HepG2 (cell line): Measurements from ENCODE around the gene POLR1G. TPM values are rescaled to one million over a fixed set of nuclear protein-coding genes. Genes with fewer than 3 reads are reported as not detected.
A peak's percentile ranks its signal among the peaks of the same experiment; 100 is the strongest.

Source experiments
- ATAC-seq: fragments of 200-7000 bp; cut with Tn5 transposase; 3 replicates; pipeline ENCODE4 v1.9.1; 2020; ENCODE audit warnings: mild to moderate bottlenecking, moderate library complexity
- BruUV-seq: library from RNA; stranded (reverse); fragments of 400-500 nt; replicated peaks from 2 replicates; lab custom pipeline; 2021; lab: Mats Ljungman, UMichigan
- CTCF ChIA-PET: fragments of 300-600 bp; formaldehyde crosslinking; extraction: SDS; loops from one replicate; lab custom pipeline; 2021; ENCODE audit warnings: low total read pairs, inconsistent platforms, low intra/inter-chr PET ratio; lab: Yijun Ruan, JAX
- POLR2A ChIA-PET: fragments of 350-600 bp; sonication (Branson Sonifier 250); formaldehyde crosslinking; loops from one replicate; lab custom pipeline; 2020; ENCODE audit warnings: antibody characterized with exemption, inconsistent platforms; lab: Yijun Ruan, JAX
- DNase-seq: peaks from one replicate; pipeline ENCODE4 v3.0.0-alpha.2; 2015; ENCODE audit warnings: low spot score
- FAIRE-seq: peaks from 3 replicates; lab custom pipeline; 2011; peaks lifted over from hg19 to GRCh38; lab: Jason Lieb, UNC
- H2AFZ ChIP-seq: one replicate; pipeline ENCODE4 v1.6.1; 2011; ENCODE audit warnings: low read length, inconsistent platforms
- H3K27ac ChIP-seq: fragments of 300-600 bp; 3 replicates; pipeline ENCODE4 v1.8.0; 2011; ENCODE audit warnings: mixed run types, mild to moderate bottlenecking, mixed read lengths, low read length, inconsistent platforms; ENCODE audit not compliant: insufficient read depth; ENCODE audit errors: extremely low read length
- H3K27me3 ChIP-seq, 2 experiments: fragments of 200-600 bp in 1 of 2; 2 replicates in 1 of 2; 3 replicates in 1 of 2; pipeline versions ENCODE4 v1.6.0 to v1.8.0; 2011; ENCODE audit warnings: low read length in 2 of 2, mild to moderate bottlenecking in 2 of 2, moderate library complexity in 2 of 2, inconsistent platforms in 1 of 2; ENCODE audit not compliant: insufficient read depth in 2 of 2, control insufficient read depth in 1 of 2
- H3K36me3 ChIP-seq, 2 experiments: fragments of 200-600 bp in 1 of 2; replicated peaks in 1 of 2; 2 replicates in 1 of 2; 3 replicates in 1 of 2; pipeline versions ENCODE4 v1.5.1 to v1.8.0; 2011; ENCODE audit warnings: low read length in 2 of 2, inconsistent platforms in 1 of 2; ENCODE audit not compliant: insufficient read depth in 2 of 2, control insufficient read depth in 1 of 2
- H3K4me1 ChIP-seq: 2 replicates; pipeline ENCODE4 v1.5.1; 2012; ENCODE audit warnings: low read length, inconsistent platforms; ENCODE audit not compliant: insufficient read depth
- H3K4me2 ChIP-seq: 2 replicates; pipeline ENCODE4 v1.6.0; 2011; ENCODE audit warnings: low read depth, low read length, inconsistent platforms
- H3K4me3 ChIP-seq, 3 experiments: fragments of 200-600 bp in 1 of 3; sonication (generic), shearing (Covaris generic) in 1 of 3; replicated peaks in 1 of 3; 2 replicates each; pipeline ENCODE4 v1.5.1; 2011 to 2016; ENCODE audit warnings: low read length in 3 of 3, inconsistent platforms in 2 of 3, low read depth in 2 of 3, mild to moderate bottlenecking in 2 of 3, control low read depth in 1 of 3, mixed read lengths in 1 of 3; ENCODE audit not compliant: insufficient read depth in 1 of 3
- H3K79me2 ChIP-seq: one replicate; pipeline ENCODE4 v1.6.1; 2011; ENCODE audit warnings: low read length, inconsistent platforms; ENCODE audit not compliant: insufficient read depth
- H3K9ac ChIP-seq: 2 replicates; pipeline ENCODE4 v1.6.0; 2011; ENCODE audit warnings: mild to moderate bottlenecking, low read depth, low read length, inconsistent platforms; ENCODE audit not compliant: insufficient read depth
- H3K9me3 ChIP-seq: 2 replicates; pipeline ENCODE4 v1.5.1; 2012; ENCODE audit warnings: mild to moderate bottlenecking, low read length
- H4K20me1 ChIP-seq: 2 replicates; pipeline ENCODE4 v1.6.0; 2011; ENCODE audit warnings: inconsistent platforms, mild to moderate bottlenecking, low read length, moderate library complexity; ENCODE audit not compliant: insufficient read depth
- ARID3A ChIP-seq: IDR thresholded peaks from 2 replicates; pipeline ENCODE4 v1.6.1; 2012; ENCODE audit warnings: low read depth, low read length, improper control_type of control experiment
- BHLHE40 ChIP-seq: IDR thresholded peaks from 2 replicates; pipeline ENCODE4 v1.6.1; 2011; ENCODE audit warnings: low read length, improper control_type of control experiment
- DRAP1 ChIP-seq: IDR thresholded peaks from 2 replicates; pipeline ENCODE4 v1.6.1; 2016; ENCODE audit warnings: missing genetic modification reagents, missing compliant biosample characterization
- ELF3 ChIP-seq: IDR thresholded peaks from 2 replicates; pipeline ENCODE4 v1.6.1; 2016; ENCODE audit warnings: missing genetic modification reagents, missing compliant biosample characterization
- KLF6 ChIP-seq: IDR thresholded peaks from 2 replicates; pipeline ENCODE4 v1.8.0; 2016; ENCODE audit warnings: missing biosample characterization, missing genetic modification reagents
- MED1 ChIP-seq: sonication (generic); formaldehyde crosslinking; IDR thresholded peaks from 2 replicates; pipeline ENCODE4 v1.4.0; 2020; ENCODE audit warnings: missing genetic modification reagents
- MEIS1 ChIP-seq: sonication (generic); formaldehyde crosslinking; IDR thresholded peaks from 2 replicates; pipeline ENCODE4 v1.9.0; 2021; ENCODE audit warnings: mild to moderate bottlenecking, missing genetic modification reagents, moderate library complexity, borderline replicate concordance
- MIXL1 ChIP-seq: IDR thresholded peaks from 2 replicates; pipeline ENCODE4 v1.6.1; 2016
- MLX ChIP-seq: IDR thresholded peaks from 2 replicates; pipeline ENCODE4 v1.6.1; 2016
- MYNN ChIP-seq: sonication (generic); formaldehyde crosslinking; IDR thresholded peaks from 2 replicates; pipeline ENCODE4 v1.4.0; 2020; ENCODE audit warnings: mild to moderate bottlenecking, low read depth, missing genetic modification reagents
- NR2F6 ChIP-seq, 2 experiments: IDR thresholded peaks; 2 replicates each; pipeline ENCODE4 v1.6.1; 2016; ENCODE audit warnings: antibody characterized with exemption in 1 of 2, mild to moderate bottlenecking in 1 of 2
- RXRB ChIP-seq: IDR thresholded peaks from 2 replicates; pipeline ENCODE4 v1.6.1; 2016; ENCODE audit warnings: borderline replicate concordance, missing genetic modification reagents, missing compliant biosample characterization
- SAP130 ChIP-seq: IDR thresholded peaks from 2 replicates; pipeline ENCODE4 v1.6.1; 2016; ENCODE audit warnings: low read depth
- TAF1 ChIP-seq: sonication (generic); formaldehyde crosslinking; IDR thresholded peaks from 2 replicates; pipeline ENCODE4 v1.4.0; 2020; ENCODE audit warnings: missing genetic modification reagents
- TBX2 ChIP-seq: sonication (generic); formaldehyde crosslinking; IDR thresholded peaks from 2 replicates; pipeline ENCODE4 v1.5.0; 2020; ENCODE audit warnings: missing genetic modification reagents, mild to moderate bottlenecking, borderline replicate concordance
- ZBTB43 ChIP-seq: sonication (generic); formaldehyde crosslinking; conservative IDR thresholded peaks from 2 replicates; pipeline ENCODE4 v1.4.0; 2020; ENCODE audit warnings: missing genetic modification reagents
- ZBTB44 ChIP-seq: sonication (generic); formaldehyde crosslinking; IDR thresholded peaks from 2 replicates; pipeline ENCODE4 v1.4.0; 2020; ENCODE audit warnings: missing genetic modification reagents
- ZNF292 ChIP-seq: sonication (generic); formaldehyde crosslinking; IDR thresholded peaks from 2 replicates; pipeline ENCODE4 v1.8.1; 2022; ENCODE audit warnings: mild to moderate bottlenecking, low read depth, missing genetic modification reagents, borderline replicate concordance
- WGBS: methylation state at CpG from one replicate; pipeline ENCODE4 v1.1.6; 2017; ENCODE audit warnings: low lambda C conversion rate; 5-methylcytosine and 5-hydroxymethylcytosine counted together
- in situ Hi-C: cut with HindIII; loops from 2 replicates; pipeline ENCODE4 v1.10.0; 2017; ENCODE audit warnings: low pct_unique_long_range_greater_than_20kb; ENCODE audit not compliant: extremely low pct_ligation_motif_present
- intact Hi-C: fragments of 100-400 bp; cut with micrococcal nuclease; formaldehyde crosslinking; loops from one replicate; pipeline ENCODE4 v1.10.0; 2022; ENCODE audit not compliant: unreplicated experiment
- polyA plus RNA-seq, 8 experiments: library from polyadenylated mRNA; depleted of rRNA in 3 of 8; stranded (reverse) in 7 of 8; unstranded in 1 of 8; fragments of >200 nt; fragmentation: Illumina TruSeq in 4 of 8; extraction: Trizol in 4 of 8; gene quantifications; 2 replicates each; pipeline versions ENCODE4 v1.2.1 to v1.2.3, GENCODE V29; 2011 to 2016; ENCODE audit warnings: low read depth in 4 of 8, missing spikeins in 1 of 8, mixed read lengths in 1 of 8; ENCODE audit not compliant: insufficient read depth in 1 of 8
- total RNA-seq, 5 experiments: library from RNA; depleted of rRNA; stranded (reverse); fragments of >200 nt; fragmentation: Illumina TruSeq; extraction: Trizol; gene quantifications; 2 replicates each; pipeline ENCODE4 v1.2.3, GENCODE V29; 2016; ENCODE audit warnings: low read depth in 1 of 5

The POLR1G gene
- total and polyA plus RNA-seq, 2 of the 13 experiments (the other 11 are each of a cell fraction or from before 2014, with no cell fraction given), result 3.5 to 20.8 TPM

GRCh38 chr19:45448887-45449299, 42.4 kb downstream of the POLR1G start (continued):
- peak; percentile 87 for TF ChIP-seq MLX (CRISPR knock-in tag)
- TF ChIP-seq MED1 (CRISPR knock-in tag), result peak; percentile 56
- no peak for TF ChIP-seq NR2F6 (IDR thresholded peaks at IDR 0.05)
- peak; percentile 75; the same call in 1 of the 2 replicates for TF ChIP-seq NR2F6 (CRISPR knock-in tag; IDR thresholded peaks at IDR 0.05)
- peak; percentile 89 for TF ChIP-seq ARID3A
- peak; percentile 61; the same call in 1 of the 2 replicates for TF ChIP-seq BHLHE40
- peak; percentile 58; the same call in 1 of the 2 replicates for TF ChIP-seq ELF3
- 0 out of 2 replicates have a peak, but pooled peaks have one; percentile 27 for TF ChIP-seq ZBTB43
- TF ChIP-seq MYNN (CRISPR knock-in tag), result no peak
- peak; percentile 81 for TF ChIP-seq SAP130
- peak; percentile 94 for TF ChIP-seq RXRB (CRISPR knock-in tag)
- no peak for TF ChIP-seq MEIS1

- DNase-seq (no peak), FAIRE-seq (no peak), ATAC-seq (no peak)
- in situ Hi-C loops, result no loop called here
- no peaks in the 10 kb centered on the region for H3K36me3 ChIP-seq
- ChIA-PET CTCF (no interaction called here), POLR2A (interaction anchor here (2.1 kb wide), 1 partner anchor 10 kb away, joined by 7 read pairs; no protein-coding TSS in a partner anchor)
- peak overlapping the region; percentile 86 for H3K4me2 ChIP-seq
- peak overlapping the region; percentile 88 for H3K9ac ChIP-seq
- peak overlapping the region; percentile 56 to 68 (median 57); a peak in 5 of 6 replicates for H3K4me3 ChIP-seq
- intact Hi-C loops, result no loop called here
- H3K27ac ChIP-seq, result peak overlapping the region; percentile 65
- BruUV-seq, result TSS peak; percentile 79
- H2AFZ ChIP-seq, result no peak overlapping the region
- no peaks in the 10 kb centered on the region for H4K20me1 ChIP-seq
- 43% methylated on average over 5 of the region's 5 CpGs for WGBS
- peaks cover 96% of the 10 kb centered on the region for H3K4me1 ChIP-seq
- peaks cover 0 to 8% of the 10 kb centered on the region in 2 experiments; a peak in 4 of 5 replicates for H3K27me3 ChIP-seq
- H3K9me3 ChIP-seq, result no peaks in the 10 kb centered on the region
- no peaks in the 10 kb centered on the region for H3K79me2 ChIP-seq
- no peak for TF ChIP-seq TBX2 (CRISPR knock-in tag)
- TF ChIP-seq MIXL1 (CRISPR knock-in tag), result no peak
- 0 out of 2 replicates have a peak, but pooled peaks have one; percentile 7 for TF ChIP-seq ZNF292 (CRISPR knock-in tag)
- no peak for TF ChIP-seq DRAP1 (CRISPR knock-in tag)
- no peak for TF ChIP-seq KLF6
- no peak for TF ChIP-seq ARID3A
- TF ChIP-seq TAF1 (CRISPR knock-in tag), result no peak
- TF ChIP-seq ZBTB44, result no peak
These were observed 43.5 kb downstream of the POLR1G start for GRCh38 chr19:45450012-45450333.
